GM21360 (cell line): ENCODE measurements around the gene RPS27L.
"Not testable (repeated sequence)": the region's sequence is repeated elsewhere in the genome, so short reads cannot be mapped to it uniquely, and the experiment has no call there.

Experiments used
- ATAC-seq: cut with Tn5 transposase; IDR thresholded peaks from one replicate; pipeline ENCODE4 v1.9.1; 2021; ENCODE audit warnings: mild to moderate bottlenecking, moderate library complexity; ENCODE audit not compliant: unreplicated experiment

RPS27L gene

DNA sequence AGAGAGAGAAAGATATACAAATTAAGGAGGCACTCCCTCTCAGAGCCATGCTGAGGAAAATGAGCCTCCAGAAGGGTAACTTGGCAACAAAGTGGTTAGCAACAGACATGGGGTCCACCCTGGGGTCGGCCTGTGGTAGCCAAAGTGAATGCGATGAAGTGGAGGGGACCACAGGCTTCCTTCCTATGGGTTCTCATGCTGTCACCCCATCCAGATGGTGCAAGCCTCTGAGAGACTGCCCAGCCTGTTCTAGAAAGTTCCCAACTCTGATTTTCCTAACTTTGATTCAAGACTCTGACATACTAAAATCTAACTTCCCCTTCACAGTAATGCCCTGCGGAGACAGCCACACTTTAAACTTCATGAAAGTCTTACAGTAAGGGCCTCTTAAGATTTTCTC, 53.9 kb downstream of the RPS27L start:
- no peak for ATAC-seq

DNA sequence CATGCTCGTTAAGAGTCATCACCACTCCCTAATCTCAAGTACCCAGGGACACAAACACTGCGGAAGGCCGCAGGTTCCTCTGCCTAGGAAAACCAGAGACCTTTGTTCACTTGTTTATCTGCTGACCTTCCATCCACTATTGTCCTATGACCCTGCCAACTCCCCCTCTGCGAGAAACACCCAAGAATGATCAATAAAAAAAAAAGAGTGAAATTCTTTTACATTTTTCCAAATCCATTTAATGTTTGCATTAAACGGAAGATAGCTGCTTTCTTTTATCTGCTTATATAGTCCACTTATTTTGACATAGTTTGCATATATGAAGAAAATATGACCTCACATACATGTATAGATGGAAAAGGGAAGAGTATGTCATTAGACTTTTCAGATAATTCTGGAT, 57.7 kb downstream of the RPS27L start:
- not testable (repeated sequence) for ATAC-seq

DNA sequence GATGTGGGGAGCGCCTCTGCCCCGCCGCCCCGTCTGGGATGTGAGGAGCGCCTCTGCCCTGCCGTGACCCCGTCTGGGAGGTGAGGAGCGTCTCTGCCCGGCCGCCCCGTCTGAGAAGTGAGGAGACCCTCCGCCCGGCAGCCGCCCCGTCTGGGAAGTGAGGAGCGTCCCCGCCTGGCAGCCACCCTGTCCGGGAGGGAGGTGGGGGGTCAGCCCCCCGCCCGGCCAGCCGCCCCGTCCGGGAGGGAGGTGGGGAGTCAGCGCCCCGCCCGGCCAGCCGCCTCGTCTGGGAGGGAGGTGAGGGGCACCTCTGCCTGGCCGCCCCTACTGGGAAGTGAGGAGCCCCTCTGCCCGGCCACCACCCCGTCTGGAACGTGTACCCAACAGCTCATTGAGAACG, 58.4 kb downstream of the RPS27L start:
- not testable (repeated sequence) for ATAC-seq
